Natural killer cell (primary cell): ENCODE measurements around the gene PLPP1. TPM values are rescaled to one million over a fixed set of nuclear protein-coding genes. Genes with fewer than 3 reads are reported as not detected.

Source experiments
- ATAC-seq, 3 donors: fragments of 150-1000 bp in 2 of 3; fragments of 200-7000 bp in 1 of 3; cut with Tn5 transposase; 1 replicate in 1 of 3; 2 replicates in 2 of 3; pipeline ENCODE4 v1.10.0; 2021; ENCODE audit warnings: mild to moderate bottlenecking in 2 of 3, moderate library complexity in 2 of 3
- DNase-seq, 2 donors: peaks; one replicate each; pipeline versions ENCODE4 v3.0.0 to v3.0.0-alpha.2; 2013 to 2021; ENCODE audit warnings: mixed read lengths in 1 of 2
- H3K27ac ChIP-seq: one replicate; pipeline ENCODE4 v1.5.1; 2013; ENCODE audit warnings: mild to moderate bottlenecking, low read length
- H3K27me3 ChIP-seq: one replicate; pipeline ENCODE4 v1.6.1; 2013; ENCODE audit warnings: low read length; ENCODE audit not compliant: control insufficient read depth, insufficient read depth
- H3K36me3 ChIP-seq: one replicate; pipeline ENCODE4 v1.6.1; 2013; ENCODE audit warnings: low read length; ENCODE audit not compliant: control insufficient read depth, insufficient read depth
- H3K4me1 ChIP-seq: one replicate; pipeline ENCODE4 v1.6.1; 2013; ENCODE audit warnings: low read length; ENCODE audit not compliant: control insufficient read depth, insufficient read depth
- H3K4me3 ChIP-seq: one replicate; pipeline ENCODE4 v1.5.1; 2013; ENCODE audit warnings: low read length
- H3K9me3 ChIP-seq: one replicate; pipeline ENCODE4 v1.6.1; 2013; ENCODE audit warnings: low read length; ENCODE audit not compliant: control insufficient read depth, insufficient read depth
- H3K27ac Mint-ChIP-seq, 2 donors: one replicate each; pipeline ENCODE4 v1.8.0; 2022; ENCODE audit warnings: mild to moderate bottlenecking in 2 of 2, mixed read lengths in 2 of 2, moderate library complexity in 1 of 2
- H3K27me3 Mint-ChIP-seq, 2 donors: one replicate each; pipeline ENCODE4 v1.8.0; 2022; ENCODE audit warnings: low read depth in 2 of 2, mixed read lengths in 2 of 2
- H3K36me3 Mint-ChIP-seq: one replicate; pipeline ENCODE4 v1.8.0; 2022; ENCODE audit warnings: mixed read lengths
- H3K4me1 Mint-ChIP-seq, 2 donors: one replicate each; pipeline ENCODE4 v1.8.0; 2022; ENCODE audit warnings: mixed read lengths in 2 of 2
- H3K4me3 Mint-ChIP-seq: one replicate; pipeline ENCODE4 v1.8.0; 2022; ENCODE audit warnings: mild to moderate bottlenecking, moderate library complexity, mixed read lengths
- H3K9me3 Mint-ChIP-seq, 2 donors: one replicate each; pipeline ENCODE4 v1.8.0; 2022; ENCODE audit warnings: mixed read lengths in 2 of 2
- CTCF ChIP-seq: fragments of 200-600 bp; IDR thresholded peaks from one replicate; pipeline ENCODE4 v1.8.0; 2022; ENCODE audit warnings: antibody characterized with exemption
- WGBS: methylation state at CpG from one replicate; pipeline ENCODE4 v1.1.7; 2013; ENCODE audit warnings: missing lambda C conversion rate; ENCODE audit not compliant: insufficient coverage; 5-methylcytosine and 5-hydroxymethylcytosine counted together
- intact Hi-C: fragments of 100-400 bp; cut with micrococcal nuclease; formaldehyde crosslinking; loops from one replicate; pipeline ENCODE4 v1.14.2; 2022
- total RNA-seq, 4 donors: library from RNA; stranded (reverse); fragments of 120-200 nt in 1 of 4; gene quantifications; one replicate each; pipeline versions ENCODE4 v1.2.3 to v1.2.4, GENCODE V29; 2013 to 2022

Gene PLPP1
- total RNA-seq, 3 donors from 2014 or later (not counting 1 experiment from before 2014, with no cell fraction given): 3.3 to 5.5 (median 4.2) TPM

DNA sequence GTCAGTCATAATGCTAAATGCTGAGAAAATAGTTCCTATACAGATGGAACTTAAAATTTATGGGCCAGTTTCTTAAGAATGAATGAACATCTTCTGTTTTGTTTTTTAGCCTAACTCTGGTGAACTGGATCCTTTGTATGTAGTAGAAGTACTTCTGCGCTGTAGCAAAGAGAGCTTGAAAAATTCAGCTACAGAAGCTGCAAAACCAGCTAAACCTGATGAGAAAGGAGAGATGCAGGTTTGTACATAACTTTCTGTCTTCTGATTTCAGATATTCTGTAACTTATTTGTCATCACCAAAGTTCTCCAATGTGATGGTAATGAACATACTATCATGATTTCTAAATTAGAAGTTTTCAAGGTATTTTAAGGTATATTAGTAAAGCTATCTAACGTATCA, 146.9 kb downstream of the PLPP1 start:
- intact Hi-C loops: no loop called here
- Mint-ChIP-seq H3K27ac (no peak overlapping the region), H3K4me3 (no peak overlapping the region), H3K9me3 (peaks cover 6 to 7% of the 10 kb centered on the region in 2 donors), H3K4me1 (peaks cover 10 to 11% of the 10 kb centered on the region in 2 donors), H3K27me3 (no peaks in the 10 kb centered on the region), H3K36me3 (peaks cover 40% of the 10 kb centered on the region)
- WGBS: 100% methylated on average over 1 of the region's 2 CpGs
- TF ChIP-seq CTCF: no peak
- Histone ChIP-seq H3K36me3 (peaks cover 45% of the 10 kb centered on the region), H3K4me3 (no peak overlapping the region), H3K27ac (no peak overlapping the region), H3K4me1 (no peaks in the 10 kb centered on the region), H3K9me3 (peaks cover 12% of the 10 kb centered on the region), H3K27me3 (no peaks in the 10 kb centered on the region)
- no peak for DNase-seq
- no peak for ATAC-seq

DNA sequence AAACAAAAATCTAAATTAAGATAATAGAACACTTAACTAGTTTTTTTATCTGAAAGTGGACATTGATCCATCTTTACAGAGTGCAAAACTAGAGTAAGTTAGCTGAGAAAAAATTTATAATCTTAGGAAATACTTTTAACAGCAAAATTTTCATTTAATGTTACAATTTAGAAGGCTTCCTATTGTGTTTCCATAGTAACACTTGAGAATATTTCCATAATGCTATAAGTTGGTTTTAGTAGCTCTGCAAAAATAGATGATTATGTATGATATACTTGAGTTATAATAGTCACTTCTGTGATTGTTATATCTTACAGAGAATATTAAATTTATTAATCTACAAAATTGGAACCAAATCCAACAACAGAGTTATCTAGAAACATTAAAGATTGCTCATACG, 148.4 kb downstream of the PLPP1 start:
- peaks cover 4 to 6% of the 10 kb centered on the region in 2 donors for H3K9me3 Mint-ChIP-seq

DNA sequence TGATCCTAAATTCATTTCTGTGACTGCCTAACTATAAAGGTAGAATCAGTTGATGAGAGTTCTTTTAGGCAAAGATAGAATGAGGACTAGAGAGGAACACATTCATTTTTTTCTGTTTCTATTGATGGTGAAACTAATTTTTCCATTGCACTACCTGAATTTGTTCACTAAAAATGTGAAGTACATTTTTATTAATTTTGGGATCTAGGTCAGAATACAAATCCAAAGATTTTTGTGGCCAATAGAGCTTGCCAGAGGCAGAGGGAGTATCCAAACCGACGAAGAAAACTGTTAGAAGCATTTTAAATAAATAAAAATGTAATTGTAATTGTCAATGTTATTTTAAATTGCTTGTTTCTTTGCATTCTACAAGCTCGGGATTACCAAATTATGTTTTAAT, 148.9 kb downstream of the PLPP1 start:
- Histone ChIP-seq H3K27me3 (no peaks in the 10 kb centered on the region), H3K4me1 (no peaks in the 10 kb centered on the region), H3K4me3 (no peak overlapping the region), H3K9me3 (peaks cover 9% of the 10 kb centered on the region), H3K27ac (no peak overlapping the region), H3K36me3 (peaks cover 43% of the 10 kb centered on the region)
- H3K4me1 Mint-ChIP-seq: peaks cover 10 to 11% of the 10 kb centered on the region in 2 donors
- WGBS: 90% methylated on average over 2 of the region's 3 CpGs
- no peaks in the 10 kb centered on the region for H3K27me3 Mint-ChIP-seq
- ATAC-seq (no peak), DNase-seq (no peak)
- no peak for TF ChIP-seq CTCF
- no peak overlapping the region for H3K4me3 Mint-ChIP-seq
- no peak overlapping the region for H3K27ac Mint-ChIP-seq
- H3K36me3 Mint-ChIP-seq: peaks cover 49% of the 10 kb centered on the region
- peaks cover 4 to 6% of the 10 kb centered on the region in 2 donors for H3K9me3 Mint-ChIP-seq
- intact Hi-C loops: no loop called here

More for the DNA sequence above, 148.4 kb downstream of the PLPP1 start:
- intact Hi-C loops: no loop called here
- H3K27ac Mint-ChIP-seq: no peak overlapping the region
- TF ChIP-seq CTCF: no peak
- peaks cover 10 to 11% of the 10 kb centered on the region in 2 donors for H3K4me1 Mint-ChIP-seq
- no peak overlapping the region for H3K27ac ChIP-seq
- ATAC-seq (no peak), DNase-seq (no peak)
- peaks cover 45% of the 10 kb centered on the region for H3K36me3 ChIP-seq
- peaks cover 9% of the 10 kb centered on the region for H3K9me3 ChIP-seq
- no peak overlapping the region for H3K4me3 ChIP-seq
- no peaks in the 10 kb centered on the region for H3K27me3 ChIP-seq
- peaks cover 44% of the 10 kb centered on the region for H3K36me3 Mint-ChIP-seq
- H3K4me3 Mint-ChIP-seq: no peak overlapping the region
- H3K27me3 Mint-ChIP-seq: no peaks in the 10 kb centered on the region
- no peaks in the 10 kb centered on the region for H3K4me1 ChIP-seq
- WGBS: no CpG with 5 or more reads among the region's 1 CpG

GRCh38 chr5:55385227-55385626, 149.5 kb downstream of the PLPP1 start:
- Mint-ChIP-seq H3K4me1 (peaks cover 10 to 11% of the 10 kb centered on the region in 2 donors), H3K36me3 (peaks cover 54% of the 10 kb centered on the region), H3K27me3 (no peaks in the 10 kb centered on the region), H3K9me3 (peaks cover 4 to 6% of the 10 kb centered on the region in 2 donors), H3K27ac (no peak overlapping the region), H3K4me3 (no peak overlapping the region)
- WGBS: 100% methylated on average over 1 of the region's 1 CpG
- H3K4me3 ChIP-seq: no peak overlapping the region
- ATAC-seq: no peak
- peaks cover 9% of the 10 kb centered on the region for H3K9me3 ChIP-seq
- DNase-seq: no peak
- H3K27me3 ChIP-seq: no peaks in the 10 kb centered on the region
- intact Hi-C loops: no loop called here
- no peak for TF ChIP-seq CTCF
- no peaks in the 10 kb centered on the region for H3K4me1 ChIP-seq
- H3K36me3 ChIP-seq: peaks cover 40% of the 10 kb centered on the region
- H3K27ac ChIP-seq: no peak overlapping the region
